ENCODE data around the gene CHIA. TPM values are rescaled to one million over a fixed set of nuclear protein-coding genes. Genes with fewer than 3 reads are reported as not detected.

The CHIA gene
- total RNA-seq, 2 experiments from 2014 or later = not detected

- no peak for TF ChIP-seq EZH2phosphoT487 (IDR thresholded peaks at IDR 0.05; ENCODE audit: borderline replicate concordance, low read depth, low read length)
- TF ChIP-seq, protein P1, sequence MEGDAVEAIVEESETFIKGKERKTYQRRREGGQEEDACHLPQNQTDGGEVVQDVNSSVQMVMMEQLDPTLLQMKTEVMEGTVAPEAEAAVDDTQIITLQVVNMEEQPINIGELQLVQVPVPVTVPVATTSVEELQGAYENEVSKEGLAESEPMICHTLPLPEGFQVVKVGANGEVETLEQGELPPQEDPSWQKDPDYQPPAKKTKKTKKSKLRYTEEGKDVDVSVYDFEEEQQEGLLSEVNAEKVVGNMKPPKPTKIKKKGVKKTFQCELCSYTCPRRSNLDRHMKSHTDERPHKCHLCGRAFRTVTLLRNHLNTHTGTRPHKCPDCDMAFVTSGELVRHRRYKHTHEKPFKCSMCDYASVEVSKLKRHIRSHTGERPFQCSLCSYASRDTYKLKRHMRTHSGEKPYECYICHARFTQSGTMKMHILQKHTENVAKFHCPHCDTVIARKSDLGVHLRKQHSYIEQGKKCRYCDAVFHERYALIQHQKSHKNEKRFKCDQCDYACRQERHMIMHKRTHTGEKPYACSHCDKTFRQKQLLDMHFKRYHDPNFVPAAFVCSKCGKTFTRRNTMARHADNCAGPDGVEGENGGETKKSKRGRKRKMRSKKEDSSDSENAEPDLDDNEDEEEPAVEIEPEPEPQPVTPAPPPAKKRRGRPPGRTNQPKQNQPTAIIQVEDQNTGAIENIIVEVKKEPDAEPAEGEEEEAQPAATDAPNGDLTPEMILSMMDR (conservative IDR thresholded peaks at IDR 0.05; ENCODE audit: low read length) = no peak
- Histone ChIP-seq H3K4me3 (ENCODE audit: low read depth, low read length, poor library complexity, severe bottlenecking) (no peak overlapping the region), H2AFZ (ENCODE audit: low read length) (no peak overlapping the region), H3K27ac (ENCODE audit: low read depth, low read length, poor library complexity, severe bottlenecking) (no peak overlapping the region), H3K4me2 (ENCODE audit: low read length) (no peak overlapping the region), H3K4me1 (ENCODE audit: insufficient read depth, low read length, poor library complexity, severe bottlenecking) (no peaks in the 10 kb centered on the region), H3K79me2 (ENCODE audit: insufficient read depth, low read depth, low read length) (no peaks in the 10 kb centered on the region), H3K9me2 (ENCODE audit: insufficient read depth, low read length) (no peaks in the 10 kb centered on the region), H4K20me1 (ENCODE audit: insufficient read depth, low read length) (no peaks in the 10 kb centered on the region), H3K9me3 (ENCODE audit: low read length) (no peaks in the 10 kb centered on the region), H3K36me3 (ENCODE audit: insufficient read depth, low read length) (no peaks in the 10 kb centered on the region)
- BruUV-seq (replicated peaks) = no TSS peak
- ChIA-PET POLR2A (no interaction called here), CTCF (ENCODE audit: unreplicated experiment) (no interaction called here)
- intact Hi-C loops (cut with micrococcal nuclease; ENCODE audit: unreplicated experiment) = no loop called here
- no peak for DNase-seq (ENCODE audit: low spot score)
Measured at GRCh38 chr1:111369177-111369576, 78.5 kb downstream of the CHIA start.

- no peak for TF ChIP-seq EZH2phosphoT487 (IDR thresholded peaks at IDR 0.05; ENCODE audit: borderline replicate concordance, low read depth, low read length)
- TF ChIP-seq, protein P1 (conservative IDR thresholded peaks at IDR 0.05; ENCODE audit: low read length) = no peak
- no peaks in the 10 kb centered on the region for H3K79me2 ChIP-seq (ENCODE audit: insufficient read depth, low read depth, low read length)
- intact Hi-C loops (cut with micrococcal nuclease; ENCODE audit: unreplicated experiment) = no loop called here
- no peaks in the 10 kb centered on the region for H3K9me2 ChIP-seq (ENCODE audit: insufficient read depth, low read length)
- ChIA-PET CTCF (ENCODE audit: unreplicated experiment) (no interaction called here), POLR2A (no interaction called here)
- H3K4me3 ChIP-seq (ENCODE audit: low read depth, low read length, poor library complexity, severe bottlenecking) = no peak overlapping the region
- no peak for DNase-seq (ENCODE audit: low spot score)
- H3K36me3 ChIP-seq (ENCODE audit: insufficient read depth, low read length) = no peaks in the 10 kb centered on the region
- no peak overlapping the region for H2AFZ ChIP-seq (ENCODE audit: low read length)
- no peaks in the 10 kb centered on the region for H4K20me1 ChIP-seq (ENCODE audit: insufficient read depth, low read length)
- no peak overlapping the region for H3K4me2 ChIP-seq (ENCODE audit: low read length)
- BruUV-seq (replicated peaks) = no TSS peak
- no peaks in the 10 kb centered on the region for H3K9me3 ChIP-seq (ENCODE audit: low read length)
- no peak overlapping the region for H3K27ac ChIP-seq (ENCODE audit: low read depth, low read length, poor library complexity, severe bottlenecking)
- H3K4me1 ChIP-seq (ENCODE audit: insufficient read depth, low read length, poor library complexity, severe bottlenecking) = no peaks in the 10 kb centered on the region
Measured at GRCh38 chr1:111369645-111370044, 79.0 kb downstream of the CHIA start.

Small RNA genes within 50 kb of the gene (small RNA-seq; reads per million reads assigned to genes)
- not detected for gene AL356387.2

Other genes with a start within 250 kb of the CHIA start
- 75.2 and 84.2 TPM in 2 replicates for gene DRAM2, start 150.8 kb upstream of the CHIA start, total RNA-seq (2014; rRNA removed; shearing (Covaris generic))
- gene DRAM2, start 150.8 kb upstream of the CHIA start, total RNA-seq (2022) = 83.5 and 87.9 TPM in 2 replicates
- gene CEPT1, start 150.6 kb upstream of the CHIA start, total RNA-seq (2014; rRNA removed; shearing (Covaris generic)) = 41.5 and 44.9 TPM in 2 replicates
- gene CEPT1, start 150.6 kb upstream of the CHIA start, total RNA-seq (2022) = 59.0 TPM in 2 replicates
- gene DENND2D, start 90.2 kb upstream of the CHIA start, total RNA-seq (2014; rRNA removed; shearing (Covaris generic)) = 34.4 and 39.9 TPM in 2 replicates
- gene DENND2D, start 90.2 kb upstream of the CHIA start, total RNA-seq (2022) = 9.8 and 13.5 TPM in 2 replicates
- gene CHI3L2, start 63.1 kb upstream of the CHIA start, total RNA-seq (2014; rRNA removed; shearing (Covaris generic)) = 37.1 and 50.6 TPM in 2 replicates
- 88.7 and 95.4 TPM in 2 replicates for gene CHI3L2, start 63.1 kb upstream of the CHIA start, total RNA-seq (2022)
- gene OVGP1, start 136.9 kb downstream of the CHIA start, total RNA-seq (2014; rRNA removed; shearing (Covaris generic)) = 3.8 and 4.1 TPM in 2 replicates
- gene OVGP1, start 136.9 kb downstream of the CHIA start, total RNA-seq (2022) = 0.93 and 2.0 TPM in 2 replicates
- 63.0 and 97.3 TPM in 2 replicates for gene WDR77, start 158.4 kb downstream of the CHIA start, total RNA-seq (2014; rRNA removed; shearing (Covaris generic))
- gene WDR77, start 158.4 kb downstream of the CHIA start, total RNA-seq (2022) = 59.9 and 66.4 TPM in 2 replicates
- 286 and 291 TPM in 2 replicates for gene ATP5PB, start 158.6 kb downstream of the CHIA start, total RNA-seq (2014; rRNA removed; shearing (Covaris generic))
- 285 and 303 TPM in 2 replicates for gene ATP5PB, start 158.6 kb downstream of the CHIA start, total RNA-seq (2022)
- gene C1orf162, start 183.1 kb downstream of the CHIA start, total RNA-seq (2014; rRNA removed; shearing (Covaris generic)) = 0.39 and 1.3 TPM in 2 replicates
- gene C1orf162, start 183.1 kb downstream of the CHIA start, total RNA-seq (2022) = 1.1 and 1.4 TPM in 2 replicates
- not detected in 2 replicates for gene ADORA3, start 212.8 kb downstream of the CHIA start, total RNA-seq (2014; rRNA removed; shearing (Covaris generic))
- gene ADORA3, start 212.8 kb downstream of the CHIA start, total RNA-seq (2022) = 0.17 TPM in 1 of 2 replicates, not detected in the other
- not detected in 2 replicates for gene TMIGD3, start 212.8 kb downstream of the CHIA start, total RNA-seq (2014; rRNA removed; shearing (Covaris generic))
- not detected in 2 replicates for gene TMIGD3, start 212.8 kb downstream of the CHIA start, total RNA-seq (2022)